Measurements from ENCODE around the gene DPM2. TPM values are rescaled to one million over a fixed set of nuclear protein-coding genes. Genes with fewer than 3 reads are reported as not detected.

DPM2 gene
- total RNA-seq, 1 experiment from 2014 or later: 56.1 TPM

DNA sequence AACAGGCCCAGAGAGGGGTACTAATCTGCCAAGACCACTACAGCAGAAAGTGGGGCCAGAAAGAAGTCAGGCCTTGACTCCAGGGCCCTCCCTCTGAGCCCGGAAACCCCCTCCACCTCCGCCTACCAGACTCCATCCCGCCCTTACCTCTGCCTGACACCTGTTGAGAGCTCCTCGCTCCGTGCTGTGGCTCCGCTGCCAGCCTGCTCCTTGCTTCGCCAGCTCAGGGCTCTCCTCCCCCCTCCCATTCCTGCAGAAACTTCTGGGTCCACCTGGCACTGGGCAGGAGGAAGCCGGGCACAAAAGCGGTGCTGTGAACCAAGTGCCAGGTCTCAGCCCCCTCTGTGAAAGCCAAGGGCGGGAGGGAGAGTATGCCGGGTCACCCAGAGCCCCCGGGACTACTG, 31.9 kb downstream of the DPM2 start:
- Mint-ChIP-seq H3K4me3 (no peak overlapping the region), H3K27ac (no peak overlapping the region), H3K36me3 (no peaks in the 10 kb centered on the region), H3K27me3 (ENCODE audit: low read depth) (no peaks in the 10 kb centered on the region), H3K4me1 (peaks cover 30% of the 10 kb centered on the region), H3K9me3 (no peaks in the 10 kb centered on the region)
- CTCF ChIA-PET: interaction anchor here (1.0 to 1.5 kb wide), 4 partner anchors 11 to 171 kb away, joined by 4 to 7 read pairs (median 4); partner anchors contain the start of genes ST6GALNAC4 and TOR2A
- ATAC-seq: no peak
- TF ChIP-seq ZNF423 (CRISPR knock-in tag; IDR thresholded peaks at IDR 0.05): no peak
- TF ChIP-seq HMGA2 (CRISPR knock-in tag; IDR thresholded peaks at IDR 0.05): no peak
- TF ChIP-seq ZNF317 (CRISPR knock-in tag; IDR thresholded peaks at IDR 0.05; ENCODE audit: borderline replicate concordance, low read depth): no peak
- TF ChIP-seq NFE2L1 (CRISPR knock-in tag; IDR thresholded peaks at IDR 0.05): no peak
- TF ChIP-seq, protein P1, sequence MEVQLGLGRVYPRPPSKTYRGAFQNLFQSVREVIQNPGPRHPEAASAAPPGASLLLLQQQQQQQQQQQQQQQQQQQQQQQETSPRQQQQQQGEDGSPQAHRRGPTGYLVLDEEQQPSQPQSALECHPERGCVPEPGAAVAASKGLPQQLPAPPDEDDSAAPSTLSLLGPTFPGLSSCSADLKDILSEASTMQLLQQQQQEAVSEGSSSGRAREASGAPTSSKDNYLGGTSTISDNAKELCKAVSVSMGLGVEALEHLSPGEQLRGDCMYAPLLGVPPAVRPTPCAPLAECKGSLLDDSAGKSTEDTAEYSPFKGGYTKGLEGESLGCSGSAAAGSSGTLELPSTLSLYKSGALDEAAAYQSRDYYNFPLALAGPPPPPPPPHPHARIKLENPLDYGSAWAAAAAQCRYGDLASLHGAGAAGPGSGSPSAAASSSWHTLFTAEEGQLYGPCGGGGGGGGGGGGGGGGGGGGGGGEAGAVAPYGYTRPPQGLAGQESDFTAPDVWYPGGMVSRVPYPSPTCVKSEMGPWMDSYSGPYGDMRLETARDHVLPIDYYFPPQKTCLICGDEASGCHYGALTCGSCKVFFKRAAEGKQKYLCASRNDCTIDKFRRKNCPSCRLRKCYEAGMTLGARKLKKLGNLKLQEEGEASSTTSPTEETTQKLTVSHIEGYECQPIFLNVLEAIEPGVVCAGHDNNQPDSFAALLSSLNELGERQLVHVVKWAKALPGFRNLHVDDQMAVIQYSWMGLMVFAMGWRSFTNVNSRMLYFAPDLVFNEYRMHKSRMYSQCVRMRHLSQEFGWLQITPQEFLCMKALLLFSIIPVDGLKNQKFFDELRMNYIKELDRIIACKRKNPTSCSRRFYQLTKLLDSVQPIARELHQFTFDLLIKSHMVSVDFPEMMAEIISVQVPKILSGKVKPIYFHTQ (CRISPR knock-in tag; IDR thresholded peaks at IDR 0.05): no peak
- TF ChIP-seq FOXK1 (CRISPR knock-in tag; IDR thresholded peaks at IDR 0.05): no peak
- no peak for TF ChIP-seq ETV6 (CRISPR knock-in tag; IDR thresholded peaks at IDR 0.05)
- TF ChIP-seq PRRX2 (CRISPR knock-in tag; IDR thresholded peaks at IDR 0.05): no peak
- TF ChIP-seq, protein P2, sequence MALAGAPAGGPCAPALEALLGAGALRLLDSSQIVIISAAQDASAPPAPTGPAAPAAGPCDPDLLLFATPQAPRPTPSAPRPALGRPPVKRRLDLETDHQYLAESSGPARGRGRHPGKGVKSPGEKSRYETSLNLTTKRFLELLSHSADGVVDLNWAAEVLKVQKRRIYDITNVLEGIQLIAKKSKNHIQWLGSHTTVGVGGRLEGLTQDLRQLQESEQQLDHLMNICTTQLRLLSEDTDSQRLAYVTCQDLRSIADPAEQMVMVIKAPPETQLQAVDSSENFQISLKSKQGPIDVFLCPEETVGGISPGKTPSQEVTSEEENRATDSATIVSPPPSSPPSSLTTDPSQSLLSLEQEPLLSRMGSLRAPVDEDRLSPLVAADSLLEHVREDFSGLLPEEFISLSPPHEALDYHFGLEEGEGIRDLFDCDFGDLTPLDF (CRISPR knock-in tag; IDR thresholded peaks at IDR 0.05): no peak
- POLR2A ChIA-PET: no interaction called here
- no peak for DNase-seq (ENCODE audit: low spot score)

DNA sequence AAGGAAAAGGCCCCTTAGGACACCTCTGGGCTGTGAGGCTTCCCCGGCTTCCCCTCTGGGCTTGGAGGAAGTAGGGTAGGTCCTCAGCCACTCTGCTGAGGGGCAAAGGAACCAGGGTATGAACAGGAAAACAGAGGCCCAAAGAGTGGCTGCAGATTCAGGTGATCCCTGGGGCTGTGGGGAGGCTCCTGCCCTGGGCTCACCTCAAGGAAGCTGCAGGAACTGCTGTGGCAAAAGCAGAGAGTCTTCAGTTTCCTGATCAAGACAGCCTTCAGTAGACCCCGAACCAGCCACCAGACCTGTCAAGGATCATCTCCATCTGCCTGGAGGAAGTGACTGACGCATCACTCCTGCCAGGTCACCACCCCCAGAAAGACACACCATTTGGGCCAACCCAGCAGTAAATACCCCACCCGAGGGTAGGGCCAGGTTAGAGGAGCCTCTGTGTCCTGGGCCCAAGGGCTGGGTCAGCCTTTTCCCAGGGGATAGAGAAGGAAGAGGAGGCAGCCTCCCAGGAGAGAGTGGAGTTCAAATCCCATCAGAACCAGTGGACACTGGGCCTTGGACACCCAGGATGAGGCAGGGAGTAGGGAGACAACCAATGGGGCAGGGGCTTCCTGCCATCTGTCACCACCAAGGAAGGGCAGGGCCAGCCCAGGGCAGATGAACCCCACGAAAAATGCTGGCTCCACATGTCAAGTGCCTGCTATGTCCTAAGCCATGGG, 32.5 kb downstream of the DPM2 start:
- no peaks in the 10 kb centered on the region for H3K36me3 Mint-ChIP-seq
- H3K4me3 Mint-ChIP-seq: no peak overlapping the region
- no peak for DNase-seq (ENCODE audit: low spot score)
- POLR2A ChIA-PET: interaction anchor here (0.5 kb wide), 1 partner anchor 208 kb away, joined by 3 read pairs; no protein-coding TSS in a partner anchor
- TF ChIP-seq, protein P3, sequence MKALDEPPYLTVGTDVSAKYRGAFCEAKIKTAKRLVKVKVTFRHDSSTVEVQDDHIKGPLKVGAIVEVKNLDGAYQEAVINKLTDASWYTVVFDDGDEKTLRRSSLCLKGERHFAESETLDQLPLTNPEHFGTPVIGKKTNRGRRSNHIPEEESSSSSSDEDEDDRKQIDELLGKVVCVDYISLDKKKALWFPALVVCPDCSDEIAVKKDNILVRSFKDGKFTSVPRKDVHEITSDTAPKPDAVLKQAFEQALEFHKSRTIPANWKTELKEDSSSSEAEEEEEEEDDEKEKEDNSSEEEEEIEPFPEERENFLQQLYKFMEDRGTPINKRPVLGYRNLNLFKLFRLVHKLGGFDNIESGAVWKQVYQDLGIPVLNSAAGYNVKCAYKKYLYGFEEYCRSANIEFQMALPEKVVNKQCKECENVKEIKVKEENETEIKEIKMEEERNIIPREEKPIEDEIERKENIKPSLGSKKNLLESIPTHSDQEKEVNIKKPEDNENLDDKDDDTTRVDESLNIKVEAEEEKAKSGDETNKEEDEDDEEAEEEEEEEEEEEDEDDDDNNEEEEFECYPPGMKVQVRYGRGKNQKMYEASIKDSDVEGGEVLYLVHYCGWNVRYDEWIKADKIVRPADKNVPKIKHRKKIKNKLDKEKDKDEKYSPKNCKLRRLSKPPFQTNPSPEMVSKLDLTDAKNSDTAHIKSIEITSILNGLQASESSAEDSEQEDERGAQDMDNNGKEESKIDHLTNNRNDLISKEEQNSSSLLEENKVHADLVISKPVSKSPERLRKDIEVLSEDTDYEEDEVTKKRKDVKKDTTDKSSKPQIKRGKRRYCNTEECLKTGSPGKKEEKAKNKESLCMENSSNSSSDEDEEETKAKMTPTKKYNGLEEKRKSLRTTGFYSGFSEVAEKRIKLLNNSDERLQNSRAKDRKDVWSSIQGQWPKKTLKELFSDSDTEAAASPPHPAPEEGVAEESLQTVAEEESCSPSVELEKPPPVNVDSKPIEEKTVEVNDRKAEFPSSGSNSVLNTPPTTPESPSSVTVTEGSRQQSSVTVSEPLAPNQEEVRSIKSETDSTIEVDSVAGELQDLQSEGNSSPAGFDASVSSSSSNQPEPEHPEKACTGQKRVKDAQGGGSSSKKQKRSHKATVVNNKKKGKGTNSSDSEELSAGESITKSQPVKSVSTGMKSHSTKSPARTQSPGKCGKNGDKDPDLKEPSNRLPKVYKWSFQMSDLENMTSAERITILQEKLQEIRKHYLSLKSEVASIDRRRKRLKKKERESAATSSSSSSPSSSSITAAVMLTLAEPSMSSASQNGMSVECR (CRISPR knock-in tag; IDR thresholded peaks at IDR 0.05; ENCODE audit: borderline replicate concordance): no peak
- CTCF ChIA-PET: interaction anchor here (0.7 to 1.7 kb wide), 7 partner anchors 13 to 213 kb away, joined by 3 to 7 read pairs (median 4); partner anchors contain the start of gene TOR2A
- no peaks in the 10 kb centered on the region for H3K9me3 Mint-ChIP-seq
- no peaks in the 10 kb centered on the region; the same call in 1 of the 2 replicates for H3K27me3 Mint-ChIP-seq (ENCODE audit: low read depth)
- peak overlapping the region; percentile 80 for H3K27ac Mint-ChIP-seq
- ATAC-seq: no peak
- peaks cover 30% of the 10 kb centered on the region for H3K4me1 Mint-ChIP-seq

DNA sequence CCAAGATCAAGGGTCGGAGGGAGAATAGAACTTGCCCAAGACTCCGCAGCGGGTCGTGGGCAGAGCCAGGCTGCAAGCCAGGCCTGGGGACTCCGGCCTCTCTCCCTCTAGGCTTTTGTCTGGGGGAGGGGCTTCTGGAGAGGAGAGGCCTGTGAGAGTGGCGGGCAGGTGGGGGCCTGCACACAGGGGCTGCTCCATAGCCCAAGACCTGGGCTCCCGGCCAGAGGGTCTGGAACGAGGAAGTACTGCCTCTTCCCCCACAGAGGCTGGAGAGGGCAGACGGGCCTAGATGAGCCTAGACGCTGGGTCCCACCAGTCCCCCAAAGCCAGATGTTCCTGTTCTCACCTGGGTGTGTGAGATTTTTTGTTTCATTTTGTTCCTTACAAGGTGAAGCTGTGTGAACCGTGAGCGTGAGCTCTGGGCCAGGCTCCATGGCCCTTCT, 33.1 kb downstream of the DPM2 start:
- no peaks in the 10 kb centered on the region; the same call in 1 of the 2 replicates for H3K27me3 Mint-ChIP-seq (ENCODE audit: low read depth)
- ChIA-PET CTCF (interaction anchor here (0.6 to 1.7 kb wide), 7 partner anchors 13 to 213 kb away, joined by 3 to 9 read pairs (median 4); partner anchors contain the start of gene TOR2A), POLR2A (interaction anchor here (0.5 kb wide), 1 partner anchor 209 kb away, joined by 3 read pairs; no protein-coding TSS in a partner anchor)
- DNase-seq (ENCODE audit: low spot score) (peak; percentile 42), ATAC-seq (peak; percentile 65)
- no peak overlapping the region for H3K4me3 Mint-ChIP-seq
- no peak for TF ChIP-seq SP1 (CRISPR knock-in tag; conservative IDR thresholded peaks at IDR 0.05)
- TF ChIP-seq, protein P4, sequence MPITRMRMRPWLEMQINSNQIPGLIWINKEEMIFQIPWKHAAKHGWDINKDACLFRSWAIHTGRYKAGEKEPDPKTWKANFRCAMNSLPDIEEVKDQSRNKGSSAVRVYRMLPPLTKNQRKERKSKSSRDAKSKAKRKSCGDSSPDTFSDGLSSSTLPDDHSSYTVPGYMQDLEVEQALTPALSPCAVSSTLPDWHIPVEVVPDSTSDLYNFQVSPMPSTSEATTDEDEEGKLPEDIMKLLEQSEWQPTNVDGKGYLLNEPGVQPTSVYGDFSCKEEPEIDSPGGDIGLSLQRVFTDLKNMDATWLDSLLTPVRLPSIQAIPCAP (CRISPR knock-in tag; IDR thresholded peaks at IDR 0.05): no peak
- no peak for TF ChIP-seq GABPB1 (CRISPR knock-in tag; IDR thresholded peaks at IDR 0.05)
- no peak for TF ChIP-seq SMAD3 (CRISPR knock-in tag; IDR thresholded peaks at IDR 0.05; ENCODE audit: borderline replicate concordance)
- TF ChIP-seq, protein P5, sequence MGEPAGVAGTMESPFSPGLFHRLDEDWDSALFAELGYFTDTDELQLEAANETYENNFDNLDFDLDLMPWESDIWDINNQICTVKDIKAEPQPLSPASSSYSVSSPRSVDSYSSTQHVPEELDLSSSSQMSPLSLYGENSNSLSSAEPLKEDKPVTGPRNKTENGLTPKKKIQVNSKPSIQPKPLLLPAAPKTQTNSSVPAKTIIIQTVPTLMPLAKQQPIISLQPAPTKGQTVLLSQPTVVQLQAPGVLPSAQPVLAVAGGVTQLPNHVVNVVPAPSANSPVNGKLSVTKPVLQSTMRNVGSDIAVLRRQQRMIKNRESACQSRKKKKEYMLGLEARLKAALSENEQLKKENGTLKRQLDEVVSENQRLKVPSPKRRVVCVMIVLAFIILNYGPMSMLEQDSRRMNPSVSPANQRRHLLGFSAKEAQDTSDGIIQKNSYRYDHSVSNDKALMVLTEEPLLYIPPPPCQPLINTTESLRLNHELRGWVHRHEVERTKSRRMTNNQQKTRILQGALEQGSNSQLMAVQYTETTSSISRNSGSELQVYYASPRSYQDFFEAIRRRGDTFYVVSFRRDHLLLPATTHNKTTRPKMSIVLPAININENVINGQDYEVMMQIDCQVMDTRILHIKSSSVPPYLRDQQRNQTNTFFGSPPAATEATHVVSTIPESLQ (CRISPR knock-in tag; IDR thresholded peaks at IDR 0.05): no peak
- H3K27ac Mint-ChIP-seq: peak overlapping the region; percentile 85
- no peaks in the 10 kb centered on the region for H3K9me3 Mint-ChIP-seq
- no peaks in the 10 kb centered on the region for H3K36me3 Mint-ChIP-seq
- H3K4me1 Mint-ChIP-seq: peaks cover 35% of the 10 kb centered on the region
